ENCODE measurements around the gene ULK2. TPM values are rescaled to one million over a fixed set of nuclear protein-coding genes. Genes with fewer than 3 reads are reported as not detected.

ULK2 gene
- total RNA-seq = 26.6 TPM

DNA sequence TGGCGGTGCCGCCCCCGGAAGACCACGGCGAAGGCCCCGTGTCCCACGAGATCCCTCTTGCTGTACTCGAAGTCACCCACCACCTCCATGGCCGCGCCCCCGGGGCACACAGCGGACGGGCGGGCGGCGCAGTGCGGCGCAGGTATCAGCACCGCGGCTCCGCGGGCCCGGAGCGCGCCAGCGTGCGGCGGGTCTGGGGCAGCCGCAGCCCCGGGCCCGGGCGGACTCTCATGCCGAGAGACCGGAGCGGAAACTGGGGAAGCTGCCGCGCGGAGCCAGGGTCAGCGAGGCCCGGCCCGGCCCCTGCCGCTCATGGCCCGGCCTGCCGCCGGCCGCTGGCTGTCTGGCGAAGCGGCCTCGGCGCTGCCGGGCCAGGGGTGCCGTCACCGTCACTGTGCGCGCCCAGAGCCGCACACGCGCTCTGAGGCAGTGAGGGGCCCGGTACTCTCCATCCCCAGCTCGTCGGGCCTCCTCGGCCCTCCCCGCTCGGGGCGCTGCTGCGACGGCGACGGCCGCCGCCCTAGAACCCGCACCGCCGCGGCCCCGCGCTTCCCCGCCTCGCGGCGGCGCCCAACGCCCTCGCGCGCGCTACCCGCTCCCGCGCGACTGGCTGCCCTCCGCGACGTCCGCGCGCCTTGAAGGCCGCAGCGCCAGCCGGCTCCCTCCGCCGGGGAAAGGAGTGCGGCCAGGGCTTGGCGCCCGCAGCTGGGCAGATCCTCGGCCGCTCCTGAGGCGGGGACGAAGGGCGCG, at the start of gene ULK2:
Gene ULK2, minus strand, starts transcription at position 608 of the 750 bp plus-strand sequence. Its CDS starts 519 bp downstream, at position 89.

DNA sequence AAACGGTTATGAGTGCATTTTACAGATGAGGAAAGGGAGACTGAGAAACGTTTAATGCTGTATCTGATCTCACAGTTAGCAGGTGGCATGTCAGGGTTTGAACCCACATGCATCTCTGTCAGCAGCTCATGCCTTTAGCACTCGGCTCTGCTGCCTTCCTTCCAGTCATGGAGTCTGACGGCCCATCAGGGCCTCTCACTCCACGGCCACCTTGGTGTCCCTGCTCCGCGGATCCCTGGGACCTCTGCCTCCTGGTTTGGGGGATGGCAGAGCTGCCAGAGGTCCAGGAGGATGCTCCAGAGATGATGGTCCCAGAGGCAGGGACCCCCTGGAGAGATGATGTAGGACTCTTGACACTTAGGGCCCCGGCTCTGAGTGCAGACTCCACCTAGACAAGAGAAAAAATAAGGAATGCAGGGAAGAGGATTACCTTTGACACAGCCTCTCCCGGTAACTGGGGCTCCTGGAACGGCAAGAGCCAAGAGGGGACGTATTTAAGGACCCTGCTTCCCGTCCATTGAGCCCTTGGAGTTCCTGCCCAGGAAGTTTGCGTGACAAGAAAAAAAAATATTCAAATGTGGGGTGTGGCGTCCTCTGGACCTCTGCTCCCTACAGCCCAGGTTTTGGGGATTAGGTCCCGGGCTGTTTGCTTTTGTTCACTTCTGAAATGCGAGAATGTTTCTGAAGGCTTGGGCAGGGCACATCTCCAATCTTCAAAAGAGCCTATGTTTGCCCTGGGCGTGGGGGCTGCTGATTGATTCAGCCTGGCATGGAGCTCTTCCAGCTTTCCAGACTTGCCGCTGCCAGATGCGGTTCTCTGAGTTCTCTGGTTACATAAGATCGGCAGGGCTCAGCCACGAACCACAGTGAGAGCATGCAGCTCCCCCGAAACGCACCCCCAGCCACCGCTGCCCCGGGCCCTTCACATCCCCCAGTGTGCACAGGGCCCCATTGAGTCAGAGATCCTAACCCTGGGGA, 119.6 kb downstream of the ULK2 start, which contains the start of gene ALDH3A1:
Gene ALDH3A1, minus strand, starts transcription at position 470 of the 978 bp plus-strand sequence. CDS start 3,169 bp downstream, outside the sequence.

Small RNAs within 50 kb of the gene (small RNA-seq; reads per million reads assigned to genes)
- not detected for gene AC015726.2 (ENCODE audit: low replicate concordance)

Other genes starting within 250 kb of the ULK2 start
- gene ALDH3A2, start 219.2 kb downstream of the ULK2 start, total RNA-seq = 83.9 TPM
- 6.2 TPM for gene SLC47A2, start 151.4 kb downstream of the ULK2 start, total RNA-seq
- 3.6 TPM for gene ALDH3A1, start 119.6 kb downstream of the ULK2 start, total RNA-seq
- 34.2 TPM for gene AKAP10, start 109.9 kb upstream of the ULK2 start, total RNA-seq
- 24.8 TPM for gene SPECC1, start 141.4 kb upstream of the ULK2 start, total RNA-seq